ENCODE measurements around the gene IRF9. TPM values are rescaled to one million over a fixed set of nuclear protein-coding genes. Genes with fewer than 3 reads are reported as not detected.

The IRF9 gene
- total and polyA plus RNA-seq, 2 experiments from 2014 or later: 8.2 to 8.4 TPM

DNA sequence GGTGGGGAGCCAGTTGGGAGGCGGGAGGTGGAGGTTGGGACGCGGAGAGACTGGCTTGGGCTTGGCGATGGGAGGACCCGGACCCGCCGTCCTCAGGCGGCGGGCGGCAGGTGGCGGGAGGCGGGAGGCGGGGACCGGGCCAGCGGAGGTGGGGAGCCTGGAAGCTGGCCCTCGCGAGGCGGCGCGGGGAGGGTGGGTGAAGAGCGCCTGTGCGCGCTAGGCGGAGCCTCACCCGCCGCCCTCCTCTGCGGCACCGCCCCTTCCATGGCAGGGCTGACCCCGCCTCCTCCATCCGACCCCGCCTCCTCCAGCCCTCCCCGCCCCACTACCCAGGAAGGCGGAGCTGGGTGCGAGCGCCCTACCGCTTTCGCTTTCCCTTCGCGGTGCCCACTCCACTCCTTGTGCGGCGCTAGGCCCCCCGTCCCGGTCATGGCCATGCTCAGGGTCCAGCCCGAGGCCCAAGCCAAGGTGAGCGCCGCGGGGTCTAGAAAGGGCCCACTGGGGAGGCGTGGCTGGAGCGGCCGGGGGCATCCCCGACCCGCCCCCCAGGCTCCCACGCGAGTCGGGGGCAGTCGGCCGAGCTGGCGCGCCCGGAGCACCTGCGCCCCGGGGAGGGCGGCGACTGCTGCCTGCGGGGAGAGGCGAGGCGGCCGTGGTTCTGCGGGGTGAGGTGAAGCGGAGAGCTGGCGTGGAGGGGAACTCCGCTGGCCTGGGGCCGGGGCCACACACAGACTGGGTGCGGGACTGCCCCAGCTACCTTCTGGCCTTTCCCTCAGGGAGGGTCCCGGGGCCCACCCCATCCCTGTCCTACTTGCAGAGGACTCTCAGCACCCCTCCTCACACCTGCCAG, 25.0 kb upstream of the IRF9 start, which contains the start of gene PSME1:
Gene PSME1 (plus strand): TSS at position 361 of the 850 bp plus-strand sequence. CDS start 69 bp downstream, at position 430.
- H3K4me3 Mint-ChIP-seq: peak within 1 kb of the TSS; percentile 79
- peaks cover 33% of the 10 kb centered on the region for H3K36me3 Mint-ChIP-seq (ENCODE audit: low read depth)
- H3K27me3 ChIP-seq (ENCODE audit: insufficient read depth): no peaks in the 10 kb centered on the region
- peak within 1 kb of the TSS; percentile 87 for H3K4me2 ChIP-seq
- peaks cover 9% of the 10 kb centered on the region for H4K20me1 ChIP-seq (replicated peaks; ENCODE audit: insufficient read depth)
- H3K4me1 Mint-ChIP-seq: peaks cover 46% of the 10 kb centered on the region
- peaks cover 26% of the 10 kb centered on the region for H3K27me3 Mint-ChIP-seq (ENCODE audit: insufficient read depth, low read depth, poor library complexity)
- DNase-seq (ENCODE audit: low spot score) (peak; percentile 96), ATAC-seq (peak; percentile 88)
- H3K36me3 ChIP-seq (ENCODE audit: insufficient read depth): peaks cover 14% of the 10 kb centered on the region; the same call in 1 of the 2 replicates
- H3K9me3 Mint-ChIP-seq: no peaks in the 10 kb centered on the region
- peak within 1 kb of the TSS; percentile 97 for H2AFZ ChIP-seq
- H3F3A ChIP-seq (replicated peaks; ENCODE audit: low read depth): peaks cover 24% of the 10 kb centered on the region
- peak within 1 kb of the TSS; percentile 84; the same call in 1 of the 2 replicates for H3K27ac ChIP-seq (ENCODE audit: low read depth)
- TF ChIP-seq EZH2phosphoT487 (IDR thresholded peaks at IDR 0.05; ENCODE audit: unreplicated experiment) (no peak), POLR2AphosphoS5 (IDR thresholded peaks at IDR 0.05; ENCODE audit: low read depth) (peak; percentile 80)
- TF ChIP-seq, protein P1, sequence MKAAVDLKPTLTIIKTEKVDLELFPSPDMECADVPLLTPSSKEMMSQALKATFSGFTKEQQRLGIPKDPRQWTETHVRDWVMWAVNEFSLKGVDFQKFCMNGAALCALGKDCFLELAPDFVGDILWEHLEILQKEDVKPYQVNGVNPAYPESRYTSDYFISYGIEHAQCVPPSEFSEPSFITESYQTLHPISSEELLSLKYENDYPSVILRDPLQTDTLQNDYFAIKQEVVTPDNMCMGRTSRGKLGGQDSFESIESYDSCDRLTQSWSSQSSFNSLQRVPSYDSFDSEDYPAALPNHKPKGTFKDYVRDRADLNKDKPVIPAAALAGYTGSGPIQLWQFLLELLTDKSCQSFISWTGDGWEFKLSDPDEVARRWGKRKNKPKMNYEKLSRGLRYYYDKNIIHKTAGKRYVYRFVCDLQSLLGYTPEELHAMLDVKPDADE (IDR thresholded peaks at IDR 0.05): no peak
- peak within 1 kb of the TSS; percentile 96 for H3K4me3 ChIP-seq
- peaks cover 22% of the 10 kb centered on the region for H3K4me1 ChIP-seq (ENCODE audit: insufficient read depth)
- peak within 1 kb of the TSS; percentile 10; the same call in 1 of the 2 replicates for H3K27ac Mint-ChIP-seq
- peaks cover 20% of the 10 kb centered on the region for H3K79me2 ChIP-seq (replicated peaks; ENCODE audit: insufficient read depth)
- no peaks in the 10 kb centered on the region for H3K9me2 ChIP-seq (ENCODE audit: insufficient read depth)

DNA sequence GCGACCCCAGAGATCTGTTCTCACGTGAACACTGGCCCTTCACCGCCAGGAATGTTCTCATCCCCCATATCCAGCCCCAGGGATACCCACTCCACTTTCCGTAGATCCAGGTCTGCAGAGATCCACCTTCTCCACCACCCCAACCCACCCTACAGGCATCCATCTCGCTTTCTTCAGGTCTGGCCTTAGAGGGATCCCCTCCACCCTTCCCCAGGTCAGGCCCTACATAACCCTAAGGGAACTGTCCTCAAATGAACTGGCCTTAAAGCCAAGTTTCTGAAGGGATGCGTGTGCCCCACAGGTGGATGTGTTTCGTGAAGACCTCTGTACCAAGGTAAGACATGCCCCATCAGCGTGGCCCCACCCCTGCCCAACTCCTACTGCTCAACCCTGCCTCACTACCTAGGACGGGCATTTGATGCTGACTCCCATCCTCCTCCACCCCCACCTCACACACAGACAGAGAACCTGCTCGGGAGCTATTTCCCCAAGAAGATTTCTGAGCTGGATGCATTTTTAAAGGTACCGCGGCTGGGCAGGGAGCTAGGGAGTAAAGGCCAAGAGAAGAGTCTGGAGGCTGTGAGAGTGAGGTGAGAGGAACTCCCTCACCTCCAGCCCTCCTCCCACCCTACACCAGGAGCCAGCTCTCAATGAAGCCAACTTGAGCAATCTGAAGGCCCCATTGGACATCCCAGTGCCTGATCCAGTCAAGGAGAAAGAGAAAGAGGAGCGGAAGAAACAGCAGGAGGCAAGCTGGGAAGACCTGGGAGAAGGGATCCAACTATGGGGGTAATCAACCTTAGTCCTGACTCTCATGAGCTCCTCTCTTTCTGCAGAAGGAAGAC, 24.2 kb upstream of the IRF9 start:
- Histone ChIP-seq H3F3A (replicated peaks; ENCODE audit: low read depth) (peaks cover 25% of the 10 kb centered on the region), H3K27me3 (ENCODE audit: insufficient read depth) (no peaks in the 10 kb centered on the region), H3K4me1 (ENCODE audit: insufficient read depth) (peaks cover 19% of the 10 kb centered on the region), H3K79me2 (replicated peaks; ENCODE audit: insufficient read depth) (peaks cover 20% of the 10 kb centered on the region), H2AFZ (no peak overlapping the region), H3K36me3 (ENCODE audit: insufficient read depth) (peaks cover 14% of the 10 kb centered on the region; the same call in 1 of the 2 replicates), H3K27ac (ENCODE audit: low read depth) (no peak overlapping the region), H3K9me2 (ENCODE audit: insufficient read depth) (no peaks in the 10 kb centered on the region), H3K4me3 (peak overlapping the region; percentile 96), H3K4me2 (peak overlapping the region; percentile 87), H4K20me1 (replicated peaks; ENCODE audit: insufficient read depth) (peaks cover 9% of the 10 kb centered on the region)
- no peak for TF ChIP-seq NANOG (IDR thresholded peaks at IDR 0.05; ENCODE audit: borderline replicate concordance)
- Mint-ChIP-seq H3K9me3 (no peaks in the 10 kb centered on the region), H3K4me3 (peak overlapping the region; percentile 79), H3K36me3 (ENCODE audit: low read depth) (peaks cover 33% of the 10 kb centered on the region), H3K4me1 (peaks cover 43% of the 10 kb centered on the region), H3K27ac (no peak overlapping the region), H3K27me3 (ENCODE audit: insufficient read depth, low read depth, poor library complexity) (peaks cover 25% of the 10 kb centered on the region)
- ATAC-seq: no peak
- peak; percentile 13 for DNase-seq (ENCODE audit: low spot score)

All from GM23338 (cell line).